Measurements from ENCODE around the gene ZACN. TPM values are rescaled to one million over a fixed set of nuclear protein-coding genes. Genes with fewer than 3 reads are reported as not detected.

Gene ZACN
- total RNA-seq, 4 donors from 2014 or later, result 0.13 TPM; not detected in 3

GRCh38 chr17:76104140-76104895 lies 25.3 kb downstream of the ZACN start:
- intact Hi-C loops (cut with DNase I), result no loop called here
- TF ChIP-seq POLR2A (IDR thresholded peaks at IDR 0.05; ENCODE audit: low read depth), result no peak
- no peak for TF ChIP-seq POLR2AphosphoS5 (IDR thresholded peaks at IDR 0.05)
- no peak for TF ChIP-seq CTCF (IDR thresholded peaks at IDR 0.05)
- no peak for TF ChIP-seq EP300 (IDR thresholded peaks at IDR 0.05)
- peak overlapping the region; percentile 79 to 85 (median 81) for H3K27ac ChIP-seq (replicated peaks in 1 of 4)
- H3K4me1 ChIP-seq, result peaks cover 18 to 31% (median 24%) of the 10 kb centered on the region in 4 donors
- H3K36me3 ChIP-seq, result peaks cover 14 to 30% (median 27%) of the 10 kb centered on the region in 4 donors
- H3K27me3 ChIP-seq, result no peaks in the 10 kb centered on the region
- H3K4me3 ChIP-seq, result peak overlapping the region; percentile 67 to 90 (median 82)
- no peaks in the 10 kb centered on the region for H3K9me3 ChIP-seq
- WGBS, result 85% methylated on average over 28 of the region's 29 CpGs
- no peak for DNase-seq (ENCODE audit: extremely low spot score)

GRCh38 chr17:76104896-76105231 lies 25.9 kb downstream of the ZACN start:
- no peaks in the 10 kb centered on the region for H3K27me3 ChIP-seq
- intact Hi-C loops (cut with DNase I), result no loop called here
- DNase-seq (ENCODE audit: extremely low spot score), result no peak
- H3K36me3 ChIP-seq, result peaks cover 14 to 25% (median 22%) of the 10 kb centered on the region in 4 donors
- TF ChIP-seq POLR2AphosphoS5 (IDR thresholded peaks at IDR 0.05) (no peak), EP300 (IDR thresholded peaks at IDR 0.05) (no peak), CTCF (IDR thresholded peaks at IDR 0.05) (no peak), POLR2A (IDR thresholded peaks at IDR 0.05; ENCODE audit: low read depth) (no peak)
- H3K4me1 ChIP-seq, result peaks cover 18 to 31% (median 24%) of the 10 kb centered on the region in 4 donors
- WGBS, result 79% methylated on average over 4 of the region's 5 CpGs
- H3K9me3 ChIP-seq, result no peaks in the 10 kb centered on the region
- H3K27ac ChIP-seq (replicated peaks in 1 of 4), result no peak overlapping the region
- no peak overlapping the region for H3K4me3 ChIP-seq

GRCh38 chr17:76106703-76107102 lies 27.7 kb downstream of the ZACN start:
- Histone ChIP-seq H3K36me3 (peaks cover 0 to 7% (median 3%) of the 10 kb centered on the region in 4 donors), H3K4me1 (peaks cover 18 to 24% (median 22%) of the 10 kb centered on the region in 4 donors), H3K27me3 (no peaks in the 10 kb centered on the region), H3K9me3 (no peaks in the 10 kb centered on the region), H3K4me3 (no peak overlapping the region), H3K27ac (replicated peaks in 1 of 4) (no peak overlapping the region)
- TF ChIP-seq POLR2A (IDR thresholded peaks at IDR 0.05; ENCODE audit: low read depth) (no peak), CTCF (IDR thresholded peaks at IDR 0.05) (no peak), POLR2AphosphoS5 (IDR thresholded peaks at IDR 0.05) (no peak), EP300 (IDR thresholded peaks at IDR 0.05) (no peak)
- no peak for DNase-seq (ENCODE audit: extremely low spot score)
- 60% methylated on average over 3 of the region's 3 CpGs for WGBS
- intact Hi-C loops (cut with DNase I), result no loop called here

- no peaks in the 10 kb centered on the region for H3K27me3 ChIP-seq
- no peaks in the 10 kb centered on the region for H3K36me3 ChIP-seq
- no peak for TF ChIP-seq POLR2AphosphoS5 (IDR thresholded peaks at IDR 0.05)
- TF ChIP-seq POLR2A (IDR thresholded peaks at IDR 0.05; ENCODE audit: low read depth), result no peak
- TF ChIP-seq CTCF (IDR thresholded peaks at IDR 0.05), result no peak
- no peak for TF ChIP-seq EP300 (IDR thresholded peaks at IDR 0.05)
- peaks cover 13 to 16% (median 14%) of the 10 kb centered on the region in 4 donors for H3K4me1 ChIP-seq
- intact Hi-C loops (cut with DNase I), result no loop called here
- no peak overlapping the region for H3K27ac ChIP-seq (replicated peaks in 1 of 4)
- no peak for DNase-seq (ENCODE audit: extremely low spot score)
- no peaks in the 10 kb centered on the region for H3K9me3 ChIP-seq
- WGBS, result 82% methylated on average over 6 of the region's 6 CpGs
- H3K4me3 ChIP-seq, result no peak overlapping the region
These were observed 28.5 kb downstream of the ZACN start for GRCh38 chr17:76107509-76107908.
